GM18505 (cell line): Measurements from ENCODE around the gene PBLD.

Experiments used
- ATAC-seq: cut with Tn5 transposase; IDR thresholded peaks from one replicate; pipeline ENCODE4 v1.9.1; 2021; ENCODE audit not compliant: unreplicated experiment
- POLR2A ChIP-seq: IDR thresholded peaks from 4 replicates; pipeline ENCODE4 v1.6.1; 2011; ENCODE audit warnings: borderline replicate concordance; ENCODE audit not compliant: insufficient read depth, insufficient read length; ENCODE audit errors: extremely low read depth

The PBLD gene

GRCh38 chr10:68239596-68240150 is 93.1 kb downstream of the PBLD start:
- no peak for ATAC-seq

GRCh38 chr10:68239069-68239468 is 93.7 kb downstream of the PBLD start:
- TF ChIP-seq POLR2A: no peak
- ATAC-seq: no peak

More at GRCh38 chr10:68239596-68240150, 93.1 kb downstream of the PBLD start:
- TF ChIP-seq POLR2A: no peak

GRCh38 chr10:68238371-68238770 is 94.4 kb downstream of the PBLD start:
- ATAC-seq: no peak

GRCh38 chr10:68237173-68237572 is 95.6 kb downstream of the PBLD start:
- no peak for TF ChIP-seq POLR2A
- ATAC-seq: no peak

More at GRCh38 chr10:68238371-68238770, 94.4 kb downstream of the PBLD start:
- TF ChIP-seq POLR2A: no peak

GRCh38 chr10:68235581-68235980 is 97.1 kb downstream of the PBLD start:
- no peak for ATAC-seq
- no peak for TF ChIP-seq POLR2A

GRCh38 chr10:68235111-68235510 is 97.6 kb downstream of the PBLD start:
- ATAC-seq: no peak
- no peak for TF ChIP-seq POLR2A

GRCh38 chr10:68233046-68233445 is 99.7 kb downstream of the PBLD start:
- no peak for ATAC-seq
- TF ChIP-seq POLR2A: no peak
